ENCODE results near the gene POLRMT.
"Not testable (repeated sequence)": the region's sequence is repeated elsewhere in the genome, so short reads cannot be mapped to it uniquely, and the experiment has no call there.

POLRMT gene

DNA sequence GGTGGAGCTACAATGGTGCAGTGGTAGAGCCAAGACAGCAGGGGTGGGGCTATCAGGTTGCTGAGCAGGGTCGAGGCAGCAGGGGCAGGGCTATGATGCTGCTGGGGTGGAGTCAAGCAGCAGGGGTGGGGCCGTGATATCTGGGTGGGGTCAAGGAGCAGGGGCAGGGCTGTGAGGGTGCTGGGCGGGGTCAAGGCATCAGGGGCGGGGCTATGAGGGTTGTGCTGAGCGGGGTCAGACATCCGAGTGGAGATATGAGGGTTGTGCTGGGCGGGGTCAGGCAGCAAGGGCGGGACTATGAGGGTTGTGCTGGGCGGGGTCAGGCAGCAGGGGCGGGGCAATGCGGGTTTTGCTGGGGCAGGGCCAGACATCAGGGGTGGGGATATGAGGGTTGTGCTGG lies 29.0 kb downstream of the POLRMT start:
- no peak overlapping the region for H3K4me3 ChIP-seq (ENCODE audit: low read length)
- DNase-seq (ENCODE audit: low read depth) = no peak
- TF ChIP-seq, protein P1, sequence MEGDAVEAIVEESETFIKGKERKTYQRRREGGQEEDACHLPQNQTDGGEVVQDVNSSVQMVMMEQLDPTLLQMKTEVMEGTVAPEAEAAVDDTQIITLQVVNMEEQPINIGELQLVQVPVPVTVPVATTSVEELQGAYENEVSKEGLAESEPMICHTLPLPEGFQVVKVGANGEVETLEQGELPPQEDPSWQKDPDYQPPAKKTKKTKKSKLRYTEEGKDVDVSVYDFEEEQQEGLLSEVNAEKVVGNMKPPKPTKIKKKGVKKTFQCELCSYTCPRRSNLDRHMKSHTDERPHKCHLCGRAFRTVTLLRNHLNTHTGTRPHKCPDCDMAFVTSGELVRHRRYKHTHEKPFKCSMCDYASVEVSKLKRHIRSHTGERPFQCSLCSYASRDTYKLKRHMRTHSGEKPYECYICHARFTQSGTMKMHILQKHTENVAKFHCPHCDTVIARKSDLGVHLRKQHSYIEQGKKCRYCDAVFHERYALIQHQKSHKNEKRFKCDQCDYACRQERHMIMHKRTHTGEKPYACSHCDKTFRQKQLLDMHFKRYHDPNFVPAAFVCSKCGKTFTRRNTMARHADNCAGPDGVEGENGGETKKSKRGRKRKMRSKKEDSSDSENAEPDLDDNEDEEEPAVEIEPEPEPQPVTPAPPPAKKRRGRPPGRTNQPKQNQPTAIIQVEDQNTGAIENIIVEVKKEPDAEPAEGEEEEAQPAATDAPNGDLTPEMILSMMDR (conservative IDR thresholded peaks at IDR 0.05; ENCODE audit: low read length) = no peak

DNA sequence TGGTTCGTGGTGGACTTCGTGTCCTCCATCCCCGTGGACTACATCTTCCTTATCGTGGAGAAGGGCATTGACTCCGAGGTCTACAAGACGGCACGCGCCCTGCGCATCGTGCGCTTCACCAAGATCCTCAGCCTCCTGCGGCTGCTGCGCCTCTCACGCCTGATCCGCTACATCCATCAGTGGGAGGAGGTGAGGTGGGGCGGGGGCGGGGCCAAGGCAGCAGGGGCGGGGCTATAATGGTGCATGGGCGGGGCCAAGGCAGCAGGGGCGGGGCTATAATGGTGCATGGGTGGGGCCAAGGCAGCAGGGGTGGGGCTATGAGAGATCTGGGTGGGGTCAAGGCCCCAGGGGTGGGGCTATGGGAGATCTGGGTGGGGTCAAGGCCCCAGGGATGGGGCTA lies 29.6 kb downstream of the POLRMT start:
- not testable (repeated sequence) for H3K4me3 ChIP-seq (ENCODE audit: low read length); DNase-seq (ENCODE audit: low read depth)

DNA sequence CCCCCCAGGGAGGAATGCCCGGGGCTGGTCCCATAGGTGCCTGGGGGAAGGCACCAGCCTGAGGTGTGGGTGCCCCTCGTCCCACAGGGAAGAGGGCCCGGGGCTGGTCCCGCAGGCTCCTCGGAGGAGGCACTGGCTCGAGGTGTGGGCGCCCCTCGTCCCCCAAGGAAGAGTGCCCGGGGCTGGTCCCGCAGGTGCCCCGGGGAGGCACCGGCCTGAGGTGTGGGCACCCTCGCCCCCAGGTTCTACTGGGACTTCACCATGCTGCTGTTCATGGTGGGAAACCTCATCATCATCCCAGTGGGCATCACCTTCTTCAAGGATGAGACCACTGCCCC lies 30.1 kb downstream of the POLRMT start:
- not testable (repeated sequence) for H3K4me3 ChIP-seq (ENCODE audit: low read length); DNase-seq (ENCODE audit: low read depth)

DNA sequence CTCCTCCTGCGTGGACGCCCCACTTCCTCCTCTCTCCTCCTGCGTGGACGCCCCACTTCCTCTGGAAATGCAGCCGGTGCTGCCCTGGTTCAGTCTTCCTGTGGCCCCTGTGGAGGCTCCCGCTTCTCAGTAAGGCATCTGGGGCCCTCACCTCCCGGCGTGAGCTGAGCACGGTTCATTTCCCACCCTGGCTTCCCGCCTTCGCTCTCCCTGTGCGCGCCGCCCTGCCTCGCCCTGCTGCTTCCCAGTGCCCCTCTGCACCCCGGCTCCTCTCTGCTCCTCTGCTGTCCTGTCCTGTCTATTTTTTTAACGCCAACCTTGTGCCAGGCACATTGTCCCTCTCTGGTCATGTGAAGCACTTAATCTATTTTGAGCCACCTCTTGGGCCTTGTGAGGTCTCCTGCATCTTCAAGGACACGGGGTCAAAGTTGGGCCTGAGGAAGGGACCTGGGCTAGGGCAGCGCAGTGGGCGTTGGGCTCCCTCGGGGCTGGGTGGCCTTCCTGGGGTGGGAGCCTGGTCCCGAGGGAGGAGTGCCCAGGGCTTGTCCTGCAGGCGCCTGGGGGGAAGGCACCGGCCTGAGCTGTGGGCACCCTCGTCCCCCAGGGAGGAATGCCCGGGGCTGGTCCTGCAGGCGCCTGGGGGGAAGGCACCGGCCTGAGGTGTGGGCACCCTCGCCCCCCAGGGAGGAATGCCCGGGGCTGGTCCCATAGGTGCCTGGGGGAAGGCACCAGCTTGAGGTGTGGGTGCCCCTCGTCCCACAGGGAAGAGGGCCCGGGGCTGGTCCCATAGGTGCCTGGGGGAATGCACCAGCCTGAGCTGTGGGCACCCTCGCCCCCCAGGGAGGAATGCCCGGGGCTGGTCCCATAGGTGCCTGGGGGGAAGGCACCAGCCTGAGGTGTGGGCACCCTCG lies 30.7 kb downstream of the POLRMT start:
- TF ChIP-seq, protein P1 (conservative IDR thresholded peaks at IDR 0.05; ENCODE audit: low read length) = no peak
- H3K4me3 ChIP-seq (ENCODE audit: low read length) = no peak overlapping the region
- DNase-seq (ENCODE audit: low read depth) = no peak

DNA sequence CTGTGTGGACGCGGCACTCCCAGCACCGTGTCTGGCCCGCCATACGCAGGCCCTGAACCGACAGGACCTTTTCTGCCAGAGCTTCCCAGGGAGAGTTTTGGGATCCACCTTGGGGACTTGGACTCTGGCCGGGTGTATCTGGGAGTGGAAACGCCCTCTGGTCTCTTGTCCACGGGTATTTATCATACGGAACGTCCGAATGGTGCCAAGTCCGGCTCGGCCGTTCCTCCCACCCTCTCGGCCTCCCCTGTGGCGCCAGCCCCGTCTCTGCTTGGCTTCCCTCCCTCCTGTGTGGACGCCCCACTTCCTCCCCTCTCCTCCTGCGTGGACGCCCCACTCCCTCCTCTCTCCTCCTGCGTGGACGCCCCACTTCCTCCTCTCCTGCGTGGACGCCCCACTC lies 31.5 kb downstream of the POLRMT start:
- H3K4me3 ChIP-seq (ENCODE audit: low read length) = no peak overlapping the region
- TF ChIP-seq, protein P1 (conservative IDR thresholded peaks at IDR 0.05; ENCODE audit: low read length) = no peak

DNA sequence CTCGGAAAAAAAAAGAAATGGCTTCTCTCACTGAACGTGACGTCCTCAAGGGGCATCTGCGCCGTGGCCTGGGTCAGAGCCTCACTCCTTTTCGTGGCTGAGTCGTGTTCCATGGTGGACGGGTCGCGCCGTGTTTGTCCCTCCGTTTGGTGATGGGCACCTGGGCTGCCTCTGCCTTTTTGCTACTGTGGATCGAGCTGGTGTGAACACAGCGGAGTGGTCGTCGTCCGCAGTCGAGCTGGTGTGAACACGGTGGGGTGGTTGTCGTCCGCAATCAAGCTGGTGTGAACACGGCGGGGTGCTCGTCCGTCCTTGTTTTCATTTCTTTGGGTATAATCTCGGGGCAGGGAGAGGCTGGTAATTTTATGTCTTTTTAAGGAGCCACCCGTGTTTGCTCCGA lies 32.0 kb downstream of the POLRMT start:
- TF ChIP-seq, protein P1 (conservative IDR thresholded peaks at IDR 0.05; ENCODE audit: low read length) = no peak
- DNase-seq (ENCODE audit: low read depth) = no peak

More for the DNA sequence above, 31.5 kb downstream of the POLRMT start:
- no peak for DNase-seq (ENCODE audit: low read depth)

DNA sequence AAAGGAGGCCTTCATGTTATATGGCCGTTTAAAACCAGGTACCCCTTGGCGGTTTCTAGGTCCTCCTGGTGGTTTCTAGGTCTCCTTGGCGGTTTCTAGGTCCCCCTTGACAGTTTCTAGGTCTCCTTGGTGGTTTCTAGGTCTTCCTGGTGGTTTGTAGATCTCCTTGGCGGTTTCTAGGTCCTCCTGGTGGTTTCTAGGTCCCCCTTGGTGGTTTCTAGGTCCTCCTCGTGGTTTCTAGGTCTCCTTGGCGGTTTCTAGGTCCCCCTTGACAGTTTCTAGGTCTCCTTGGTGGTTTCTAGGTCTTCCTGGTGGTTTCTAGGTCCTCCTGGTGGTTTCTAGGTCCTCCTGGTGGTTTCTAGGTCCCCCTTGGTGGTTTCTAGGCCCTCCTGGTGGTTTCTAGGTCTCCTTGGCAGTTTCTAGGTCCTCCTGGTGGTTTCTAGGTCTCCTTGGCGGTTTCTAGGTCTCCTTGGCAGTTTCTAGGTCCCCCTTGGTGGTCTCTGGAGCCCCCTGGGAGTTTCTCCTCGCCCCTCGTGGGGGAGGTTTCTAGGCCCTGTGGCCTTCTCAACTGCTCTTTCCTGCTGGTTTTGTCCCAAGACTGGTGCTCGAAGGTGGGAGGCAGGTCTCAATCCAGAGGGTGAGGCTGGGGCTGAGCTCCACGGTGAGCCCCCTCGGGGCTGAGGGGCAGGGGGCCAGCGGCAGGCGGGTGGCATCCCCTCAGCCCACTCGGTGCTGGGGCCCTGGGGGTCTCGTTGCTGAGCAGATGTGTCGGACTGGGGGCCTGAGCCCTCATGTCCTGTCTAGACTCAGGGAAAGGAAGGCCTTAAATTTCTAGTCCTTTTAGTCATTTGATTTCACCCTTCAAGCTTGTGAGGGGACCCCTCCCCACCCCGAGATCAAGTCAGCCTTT lies 35.7 kb downstream of the POLRMT start:
- no peak for DNase-seq (ENCODE audit: low read depth)
- TF ChIP-seq, protein P1 (conservative IDR thresholded peaks at IDR 0.05; ENCODE audit: low read length) = no peak
- no peak overlapping the region for H3K4me3 ChIP-seq (ENCODE audit: low read length)

More for the DNA sequence above, 32.0 kb downstream of the POLRMT start:
- H3K4me3 ChIP-seq (ENCODE audit: low read length) = no peak overlapping the region

DNA sequence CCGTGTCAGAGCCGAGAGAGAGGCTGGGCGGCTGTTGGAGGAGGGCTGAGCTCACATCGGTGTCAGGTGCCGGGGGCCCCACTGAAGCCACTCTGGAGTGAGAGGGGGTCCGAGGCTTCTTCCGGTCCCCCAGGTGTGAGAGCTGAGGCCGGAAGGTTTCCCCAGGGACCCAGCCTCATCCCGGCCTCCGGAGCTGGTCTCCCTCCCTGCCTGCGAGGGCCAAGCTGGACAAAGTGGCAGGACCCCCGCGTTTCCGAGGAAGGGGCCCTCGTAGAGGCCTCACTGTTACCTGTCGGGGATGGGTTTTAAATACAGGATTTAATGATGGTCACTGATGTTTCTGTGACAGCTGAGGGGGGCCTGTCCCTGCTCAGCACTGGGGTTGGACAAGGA lies 37.1 kb downstream of the POLRMT start:
- no peak overlapping the region for H3K4me3 ChIP-seq (ENCODE audit: low read length)
- TF ChIP-seq, protein P1 (conservative IDR thresholded peaks at IDR 0.05; ENCODE audit: low read length) = no peak
- no peak for DNase-seq (ENCODE audit: low read depth)

Data from AG10803 (cell line).